K562 (cell line): Measurements from ENCODE around the gene FOXRED2. TPM values are rescaled to one million over a fixed set of nuclear protein-coding genes. Genes with fewer than 3 reads are reported as not detected.
A peak's percentile ranks its signal among the peaks of the same experiment; 100 is the strongest.

Source experiments
- ATAC-seq: fragments of 200-7000 bp; cut with Tn5 transposase; 3 replicates; pipeline ENCODE4 v1.9.1; 2020; ENCODE audit warnings: moderate library complexity
- BruUV-seq: library from RNA; stranded (reverse); fragments of 400-500 nt; replicated peaks from 2 replicates; lab custom pipeline; 2021; lab: Mats Ljungman, UMichigan
- CTCF ChIA-PET: fragments of 300-600 bp; formaldehyde crosslinking; extraction: SDS; loops from one replicate; lab custom pipeline; 2021; ENCODE audit warnings: low intra/inter-chr PET ratio; lab: Yijun Ruan, JAX
- POLR2A ChIA-PET: fragments of 300-600, 350-650 bp; sonication (Branson Sonifier 250); formaldehyde crosslinking; extraction: SDS; loops from one replicate; lab custom pipeline; 2021; ENCODE audit warnings: antibody characterized with exemption, inconsistent platforms; lab: Yijun Ruan, JAX
- DNase-seq, 4 experiments: peaks; one replicate each; pipeline versions ENCODE4 v3.0.0 to v3.0.0-alpha.2; 2011 to 2018; ENCODE audit warnings: low spot score in 3 of 4, mixed read lengths in 3 of 4; ENCODE audit errors: extremely low read depth in 1 of 4
- FAIRE-seq: peaks from 2 replicates; lab custom pipeline; 2011; peaks lifted over from hg19 to GRCh38; lab: Jason Lieb, UNC
- H2AFZ ChIP-seq: 2 replicates; pipeline ENCODE4 v1.6.0; 2011; ENCODE audit warnings: low read depth, low read length, control low read depth, inconsistent platforms
- H3K27ac ChIP-seq: fragments of 200-600 bp; 3 replicates; pipeline ENCODE4 v1.8.0; 2011; ENCODE audit warnings: low read depth, mild to moderate bottlenecking, control low read depth, inconsistent platforms, low read length, moderate library complexity, mixed read lengths; ENCODE audit errors: extremely low read depth
- H3K27me3 ChIP-seq, 2 experiments: fragments of 300-600 bp in 1 of 2; 2 replicates in 1 of 2; 3 replicates in 1 of 2; pipeline versions ENCODE4 v1.6.0 to v1.8.0; 2011; ENCODE audit warnings: inconsistent platforms in 2 of 2, low read length in 2 of 2, mild to moderate bottlenecking in 1 of 2, mixed read lengths in 1 of 2, moderate library complexity in 1 of 2; ENCODE audit not compliant: control insufficient read depth in 2 of 2, insufficient read depth in 2 of 2
- H3K36me3 ChIP-seq: fragments of 300-600 bp; 3 replicates; pipeline ENCODE4 v1.8.0; 2011; ENCODE audit warnings: mild to moderate bottlenecking, low read length, inconsistent platforms; ENCODE audit not compliant: control insufficient read depth, insufficient read depth
- H3K4me1 ChIP-seq, 2 experiments: fragments of 200-600 bp in 1 of 2; replicated peaks in 1 of 2; 2 replicates in 1 of 2; 3 replicates in 1 of 2; pipeline versions ENCODE4 v1.5.1 to v1.8.0; 2011; ENCODE audit warnings: inconsistent platforms in 2 of 2, low read length in 2 of 2, mild to moderate bottlenecking in 1 of 2, mixed read lengths in 1 of 2, moderate library complexity in 1 of 2; ENCODE audit not compliant: control insufficient read depth in 2 of 2, insufficient read depth in 2 of 2
- H3K4me2 ChIP-seq: 2 replicates; pipeline ENCODE4 v1.6.1; 2011; ENCODE audit warnings: low read length, control low read depth, inconsistent platforms, mixed read lengths; ENCODE audit not compliant: insufficient read depth
- H3K4me3 ChIP-seq: fragments of 200-600 bp; sonication (generic), shearing (Covaris generic); 2 replicates; pipeline ENCODE4 v1.5.1; 2016; ENCODE audit warnings: control low read depth, inconsistent platforms
- H3K79me2 ChIP-seq: fragments of 200-600 bp; 3 replicates; pipeline ENCODE4 v1.8.0; 2011; ENCODE audit warnings: low read length, inconsistent platforms; ENCODE audit not compliant: control insufficient read depth, insufficient read depth
- H3K9ac ChIP-seq, 2 experiments: 2 replicates each; pipeline versions ENCODE4 v1.6.0 to v1.6.1; 2011; ENCODE audit warnings: low read depth in 2 of 2, low read length in 2 of 2, control low read depth in 1 of 2, inconsistent platforms in 1 of 2, mild to moderate bottlenecking in 1 of 2, mixed read lengths in 1 of 2; ENCODE audit not compliant: insufficient read depth in 1 of 2
- H3K9me1 ChIP-seq: one replicate; pipeline ENCODE4 v1.6.0; 2011; ENCODE audit warnings: inconsistent platforms, mild to moderate bottlenecking, low read length, moderate library complexity; ENCODE audit not compliant: control insufficient read depth, insufficient read depth
- H3K9me3 ChIP-seq: replicated peaks from 2 replicates; pipeline ENCODE4 v1.5.1; 2011; ENCODE audit warnings: low read depth, low read length, inconsistent platforms; ENCODE audit not compliant: control insufficient read depth, insufficient read depth
- H4K20me1 ChIP-seq: replicated peaks from 2 replicates; pipeline ENCODE4 v1.6.1; 2011; ENCODE audit warnings: low read length, inconsistent platforms, mixed read lengths; ENCODE audit not compliant: control insufficient read depth, insufficient read depth
- ATF7 ChIP-seq: fragments of 450-650 bp; IDR thresholded peaks from 2 replicates; pipeline ENCODE4 v1.7.1; 2014; ENCODE audit warnings: mild to moderate bottlenecking, moderate library complexity
- CBFA2T2 ChIP-seq: fragments of 450-650 bp; conservative IDR thresholded peaks from 2 replicates; pipeline ENCODE4 v1.6.1; 2017; ENCODE audit warnings: mild to moderate bottlenecking
- E4F1 ChIP-seq: fragments of 250-450 bp; sonication (Bioruptor Pico); IDR thresholded peaks from 2 replicates; pipeline ENCODE4 v1.5.0; 2021; ENCODE audit warnings: mild to moderate bottlenecking, borderline replicate concordance
- FOXM1 ChIP-seq, 2 experiments: fragments of 450-650 bp in 1 of 2; sonication (generic) in 1 of 2; formaldehyde crosslinking in 1 of 2; IDR thresholded peaks; 2 replicates each; pipeline versions ENCODE4 v1.6.1 to v1.9.0; 2017 to 2022; ENCODE audit warnings: low read depth in 2 of 2, mild to moderate bottlenecking in 2 of 2, missing genetic modification reagents in 1 of 2, moderate library complexity in 1 of 2
- IFI16 ChIP-seq: fragments of 250-450 bp; sonication (Bioruptor Pico); IDR thresholded peaks from 2 replicates; pipeline ENCODE4 v2.1.2; 2022; ENCODE audit warnings: mild to moderate bottlenecking, inconsistent platforms
- JUNB ChIP-seq: fragments of 450-650 bp; formaldehyde crosslinking; conservative IDR thresholded peaks from 2 replicates; pipeline ENCODE4 v1.4.0; 2020; ENCODE audit warnings: mild to moderate bottlenecking
- MLX ChIP-seq, 2 experiments: fragments of 450-650 bp in 1 of 2; sonication (generic) in 1 of 2; formaldehyde crosslinking; conservative IDR thresholded peaks; 2 replicates each; pipeline versions ENCODE4 v1.4.0 to v1.8.1; 2020 to 2022; ENCODE audit warnings: mild to moderate bottlenecking in 1 of 2, missing genetic modification reagents in 1 of 2
- PRMT5 ChIP-seq: sonication (generic); formaldehyde crosslinking; IDR thresholded peaks from 2 replicates; pipeline ENCODE4 v1.5.0; 2020; ENCODE audit warnings: missing genetic modification reagents
- RBM22 ChIP-seq: fragments of 200-400 bp; formaldehyde crosslinking; IDR thresholded peaks from 2 replicates; pipeline ENCODE4 v1.6.1; 2018; ENCODE audit warnings: low read length, low read depth; ENCODE audit not compliant: poor library complexity, severe bottlenecking
- SMAD4 ChIP-seq: fragments of 250-450 bp; sonication (Bioruptor Pico); conservative IDR thresholded peaks from 2 replicates; pipeline ENCODE4 v1.8.0; 2021; ENCODE audit warnings: inconsistent platforms, mild to moderate bottlenecking, moderate library complexity
- STAT5B ChIP-seq: fragments of 250-450 bp; sonication (Bioruptor Pico); IDR thresholded peaks from 2 replicates; pipeline ENCODE4 v1.8.0; 2021; ENCODE audit warnings: mild to moderate bottlenecking, inconsistent platforms
- ZBTB17 ChIP-seq: fragments of 450-650 bp; formaldehyde crosslinking; IDR thresholded peaks from 2 replicates; pipeline ENCODE4 v1.4.0; 2020; ENCODE audit warnings: mild to moderate bottlenecking
- ZNF277 ChIP-seq: fragments of 250-450 bp; sonication (Bioruptor Pico); IDR thresholded peaks from 2 replicates; pipeline ENCODE4 v1.8.0; 2022; ENCODE audit warnings: inconsistent platforms, mild to moderate bottlenecking, moderate library complexity, borderline replicate concordance
- ZNF436 ChIP-seq: fragments of 250-450, 450-650 bp; sonication (Bioruptor Pico); formaldehyde crosslinking; IDR thresholded peaks from 2 replicates; pipeline ENCODE4 v1.7.0; 2020; ENCODE audit warnings: mild to moderate bottlenecking
- WGBS: fragments of 100-300 bp; shearing (Covaris generic); methylation state at CpG from one replicate; pipeline ENCODE4 v1.1.6; 2016; ENCODE audit warnings: low coverage, mixed read lengths; ENCODE audit not compliant: insufficient coverage; ENCODE audit errors: missing lambda C conversion rate; 5-methylcytosine and 5-hydroxymethylcytosine counted together
- in situ Hi-C: fragments of 300-500 bp; cut with MboI; formaldehyde crosslinking; loops from 4 replicates; pipeline ENCODE4 v1.15.0; 2018; ENCODE audit warnings: inconsistent platforms, mixed read lengths
- intact Hi-C: fragments of 100-400 bp; cut with micrococcal nuclease; formaldehyde crosslinking; loops from 2 replicates; pipeline ENCODE4 v1.14.2; 2022
- polyA plus RNA-seq, 8 experiments: library from polyadenylated mRNA; depleted of rRNA in 4 of 8; stranded (reverse) in 5 of 8; unstranded in 3 of 8; fragments of >200 nt; fragmentation: Nextera tagmentation in 2 of 8; fragmentation: Illumina TruSeq in 1 of 8; extraction: Ambion mirVana in 2 of 8; extraction: Trizol in 1 of 8; gene quantifications; 2 replicates each; pipeline versions ENCODE4 v1.2.1 to v1.2.3, GENCODE V29; 2011 to 2014; ENCODE audit warnings: inconsistent platforms in 1 of 8, missing spikeins in 1 of 8
- total RNA-seq, 7 experiments: library from RNA; depleted of rRNA in 6 of 7; stranded (reverse); fragments of >200 nt in 6 of 7; fragmentation: Illumina TruSeq in 2 of 7; extraction: Trizol in 2 of 7; gene quantifications; 2 replicates each; pipeline versions ENCODE4 v1.2.1 to v1.2.3, GENCODE V29; 2011 to 2021; ENCODE audit warnings: low replicate concordance in 1 of 7

FOXRED2 gene
- total and polyA plus RNA-seq, 9 of the 15 experiments (the other 6 are each of a cell fraction or from before 2014, with no cell fraction given), result 2.8 to 48.4 (median 7.8) TPM

GRCh38 chr22:36548606-36549005 is 41.8 kb upstream of the FOXRED2 start:
- TF ChIP-seq E4F1 (CRISPR knock-in tag) (no peak), MLX (CRISPR knock-in tag; conservative IDR thresholded peaks at IDR 0.05) (no peak), ZBTB17 (no peak), ZNF436 (CRISPR knock-in tag) (no peak), FOXM1 (IDR thresholded peaks at IDR 0.05; ENCODE audit: low read depth) (no peak), FOXM1 (CRISPR knock-in tag; IDR thresholded peaks at IDR 0.05; ENCODE audit: low read depth) (no peak), PRMT5 (CRISPR knock-in tag) (no peak), ATF7 (no peak), SMAD4 (no peak), CBFA2T2 (no peak), STAT5B (no peak), RBM22 (no peak), IFI16 (no peak), ZNF277 (CRISPR knock-in tag) (no peak), JUNB (no peak)
- Histone ChIP-seq H3K36me3 (no peaks in the 10 kb centered on the region), H3K4me1 (peaks cover 5 to 11% of the 10 kb centered on the region in 2 experiments; a peak in 4 of 5 replicates), H3K4me3 (no peak overlapping the region), H3K27ac (no peak overlapping the region), H3K9me3 (no peaks in the 10 kb centered on the region), H3K27me3 (peaks cover 13 to 23% of the 10 kb centered on the region in 2 experiments; a peak in 4 of 5 replicates), H3K9me1 (no peaks in the 10 kb centered on the region), H2AFZ (no peak overlapping the region), H4K20me1 (no peaks in the 10 kb centered on the region), H3K79me2 (no peaks in the 10 kb centered on the region), H3K9ac (peak overlapping the region in 1 of 2 experiments; percentile 17; a peak in 1 of 4 replicates), H3K4me2 (no peak overlapping the region)
- DNase-seq (no peak), ATAC-seq (no peak), FAIRE-seq (no peak)
- intact Hi-C loops, result loop anchor here (5.0 kb wide), 2 partner anchors 224 to 429 kb away; no protein-coding TSS in a partner anchor
- 27% methylated on average over 7 of the region's 14 CpGs for WGBS
- POLR2A ChIA-PET, result no interaction called here
- BruUV-seq, result no TSS peak
- in situ Hi-C loops, result loop anchor here (10.0 kb wide), 1 partner anchor 316 kb away; the partner anchor contains the start of gene NCF4
- CTCF ChIA-PET, result interaction anchor here (3.1 kb wide), 1 partner anchor 308 kb away, joined by 20 read pairs; no protein-coding TSS in a partner anchor
